Hematopoietic multipotent progenitor cell treated with erythropoietin and hydrocortisone succinate and interleukin-3 and kit ligand, for 8 days (in vitro differentiated cells): ENCODE data around the gene MATN1.

Source experiments
- DNase-seq: peaks from one replicate; pipeline ENCODE4 v3.0.0-alpha.2; 2015

The MATN1 gene

GRCh38 chr1:30678209-30678608, 45.2 kb downstream of the MATN1 start:
- no peak for DNase-seq

GRCh38 chr1:30677471-30677870, 45.9 kb downstream of the MATN1 start:
- no peak for DNase-seq

- no peak for DNase-seq
Observed at GRCh38 chr1:30675761-30676160, 47.6 kb downstream of the MATN1 start.

- no peak for DNase-seq
Observed at GRCh38 chr1:30675289-30675688, 48.1 kb downstream of the MATN1 start.

GRCh38 chr1:30673395-30673794, 50.0 kb downstream of the MATN1 start:
- no peak for DNase-seq

- no peak for DNase-seq
Observed at GRCh38 chr1:30672661-30673060, 50.7 kb downstream of the MATN1 start.

- no peak for DNase-seq
Observed at GRCh38 chr1:30670240-30671060, 52.9 kb downstream of the MATN1 start.

- DNase-seq: no peak
Observed at GRCh38 chr1:30668546-30669327, 54.6 kb downstream of the MATN1 start.

GRCh38 chr1:30668024-30668423, 55.4 kb downstream of the MATN1 start:
- DNase-seq: no peak

GRCh38 chr1:30666756-30667273, 56.6 kb downstream of the MATN1 start:
- DNase-seq: no peak

GRCh38 chr1:30665216-30666010, 58.0 kb downstream of the MATN1 start:
- DNase-seq: no peak

- DNase-seq: no peak
Observed at GRCh38 chr1:30664103-30664755, 59.2 kb downstream of the MATN1 start.

GRCh38 chr1:30663596-30664091, 59.7 kb downstream of the MATN1 start:
- DNase-seq: no peak

GRCh38 chr1:30662291-30662840, 61.0 kb downstream of the MATN1 start:
- DNase-seq: no peak

GRCh38 chr1:30661311-30661710, 62.1 kb downstream of the MATN1 start:
- no peak for DNase-seq
